ENCODE results near the gene ADGRA1.

DNA sequence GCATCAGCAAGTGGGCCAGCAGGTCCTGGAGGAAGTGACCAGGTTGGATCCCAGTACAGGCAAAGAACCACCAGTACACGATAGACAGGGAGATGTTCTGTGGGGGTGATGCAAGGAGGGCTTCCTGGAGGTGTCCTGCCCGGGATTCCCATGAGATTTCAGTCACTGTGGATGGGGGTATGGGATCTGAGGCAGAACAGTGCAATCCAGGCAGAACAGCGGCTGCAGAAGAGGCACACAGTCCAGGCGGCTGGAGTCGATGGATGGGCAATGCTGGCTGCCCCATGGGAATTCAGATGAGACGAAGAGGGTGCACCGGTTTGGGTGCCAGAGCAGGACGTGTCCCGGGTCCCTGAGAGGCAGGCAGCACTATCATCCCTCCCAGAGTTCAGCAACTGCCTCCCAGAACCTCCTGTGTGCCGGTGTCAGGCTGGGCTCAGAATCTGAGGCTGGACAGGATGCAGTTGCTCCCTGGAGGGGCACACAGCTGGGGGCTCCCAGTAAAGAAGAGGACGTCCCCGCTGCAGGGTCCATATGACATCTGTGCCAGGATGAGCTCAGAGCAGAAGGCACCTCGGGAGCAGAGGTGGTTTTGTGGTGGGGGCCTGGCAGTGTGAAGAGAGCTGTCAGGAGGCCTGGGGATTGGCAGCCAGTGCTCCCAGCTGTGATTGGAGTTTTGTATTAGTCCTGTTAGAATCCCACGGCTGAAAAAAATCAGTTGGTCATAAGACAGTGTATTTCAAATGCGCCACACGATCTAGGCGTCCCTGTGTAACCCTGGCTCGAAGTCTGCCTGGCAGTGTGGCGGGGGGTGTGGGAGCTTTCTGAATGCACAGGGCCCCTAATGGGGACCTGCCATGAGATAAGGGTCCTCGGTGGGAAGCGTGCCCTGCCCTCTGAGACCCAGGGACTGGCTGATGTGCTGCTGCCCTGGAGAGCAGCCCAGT is 75.5 kb downstream of the ADGRA1 start:
- TF ChIP-seq ZBTB7A (IDR thresholded peaks at IDR 0.05; ENCODE audit: low read depth) (no peak), RAD21 (IDR thresholded peaks at IDR 0.05; ENCODE audit: low read depth) (no peak), TAF1 (IDR thresholded peaks at IDR 0.05; ENCODE audit: low read depth) (no peak), CREB1 (IDR thresholded peaks at IDR 0.05; ENCODE audit: low read depth) (no peak), EP300 (IDR thresholded peaks at IDR 0.05; ENCODE audit: borderline replicate concordance) (no peak), CEBPB (IDR thresholded peaks at IDR 0.05) (no peak), YY1 (IDR thresholded peaks at IDR 0.05; ENCODE audit: low read depth) (no peak), NFIC (IDR thresholded peaks at IDR 0.05) (no peak), EGR1 (IDR thresholded peaks at IDR 0.05) (no peak), USF1 (IDR thresholded peaks at IDR 0.05) (no peak)
- TF ChIP-seq, protein P1, sequence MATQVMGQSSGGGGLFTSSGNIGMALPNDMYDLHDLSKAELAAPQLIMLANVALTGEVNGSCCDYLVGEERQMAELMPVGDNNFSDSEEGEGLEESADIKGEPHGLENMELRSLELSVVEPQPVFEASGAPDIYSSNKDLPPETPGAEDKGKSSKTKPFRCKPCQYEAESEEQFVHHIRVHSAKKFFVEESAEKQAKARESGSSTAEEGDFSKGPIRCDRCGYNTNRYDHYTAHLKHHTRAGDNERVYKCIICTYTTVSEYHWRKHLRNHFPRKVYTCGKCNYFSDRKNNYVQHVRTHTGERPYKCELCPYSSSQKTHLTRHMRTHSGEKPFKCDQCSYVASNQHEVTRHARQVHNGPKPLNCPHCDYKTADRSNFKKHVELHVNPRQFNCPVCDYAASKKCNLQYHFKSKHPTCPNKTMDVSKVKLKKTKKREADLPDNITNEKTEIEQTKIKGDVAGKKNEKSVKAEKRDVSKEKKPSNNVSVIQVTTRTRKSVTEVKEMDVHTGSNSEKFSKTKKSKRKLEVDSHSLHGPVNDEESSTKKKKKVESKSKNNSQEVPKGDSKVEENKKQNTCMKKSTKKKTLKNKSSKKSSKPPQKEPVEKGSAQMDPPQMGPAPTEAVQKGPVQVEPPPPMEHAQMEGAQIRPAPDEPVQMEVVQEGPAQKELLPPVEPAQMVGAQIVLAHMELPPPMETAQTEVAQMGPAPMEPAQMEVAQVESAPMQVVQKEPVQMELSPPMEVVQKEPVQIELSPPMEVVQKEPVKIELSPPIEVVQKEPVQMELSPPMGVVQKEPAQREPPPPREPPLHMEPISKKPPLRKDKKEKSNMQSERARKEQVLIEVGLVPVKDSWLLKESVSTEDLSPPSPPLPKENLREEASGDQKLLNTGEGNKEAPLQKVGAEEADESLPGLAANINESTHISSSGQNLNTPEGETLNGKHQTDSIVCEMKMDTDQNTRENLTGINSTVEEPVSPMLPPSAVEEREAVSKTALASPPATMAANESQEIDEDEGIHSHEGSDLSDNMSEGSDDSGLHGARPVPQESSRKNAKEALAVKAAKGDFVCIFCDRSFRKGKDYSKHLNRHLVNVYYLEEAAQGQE (IDR thresholded peaks at IDR 0.05; ENCODE audit: low read depth), result no peak
